NCI-H345 treated with DMSO at 0.1 percent for 48 hours (cell line): ENCODE data around the gene LTBP1.
A peak's percentile ranks its signal among the peaks of the same experiment; 100 is the strongest.
"Not testable (repeated sequence)": the region's sequence is repeated elsewhere in the genome, so short reads cannot be mapped to it uniquely, and the experiment has no call there.

Experiments
- DNase-seq: peaks from one replicate; lab custom pipeline; 2025; ENCODE audit not compliant: unreplicated experiment; lab: John Stamatoyannopoulos, UW

The LTBP1 gene

GRCh38 chr2:33369191-33369590, 422.4 kb downstream of the LTBP1 start:
- no peak for DNase-seq

GRCh38 chr2:33370636-33371265, 424.0 kb downstream of the LTBP1 start:
- DNase-seq, result no peak

DNA sequence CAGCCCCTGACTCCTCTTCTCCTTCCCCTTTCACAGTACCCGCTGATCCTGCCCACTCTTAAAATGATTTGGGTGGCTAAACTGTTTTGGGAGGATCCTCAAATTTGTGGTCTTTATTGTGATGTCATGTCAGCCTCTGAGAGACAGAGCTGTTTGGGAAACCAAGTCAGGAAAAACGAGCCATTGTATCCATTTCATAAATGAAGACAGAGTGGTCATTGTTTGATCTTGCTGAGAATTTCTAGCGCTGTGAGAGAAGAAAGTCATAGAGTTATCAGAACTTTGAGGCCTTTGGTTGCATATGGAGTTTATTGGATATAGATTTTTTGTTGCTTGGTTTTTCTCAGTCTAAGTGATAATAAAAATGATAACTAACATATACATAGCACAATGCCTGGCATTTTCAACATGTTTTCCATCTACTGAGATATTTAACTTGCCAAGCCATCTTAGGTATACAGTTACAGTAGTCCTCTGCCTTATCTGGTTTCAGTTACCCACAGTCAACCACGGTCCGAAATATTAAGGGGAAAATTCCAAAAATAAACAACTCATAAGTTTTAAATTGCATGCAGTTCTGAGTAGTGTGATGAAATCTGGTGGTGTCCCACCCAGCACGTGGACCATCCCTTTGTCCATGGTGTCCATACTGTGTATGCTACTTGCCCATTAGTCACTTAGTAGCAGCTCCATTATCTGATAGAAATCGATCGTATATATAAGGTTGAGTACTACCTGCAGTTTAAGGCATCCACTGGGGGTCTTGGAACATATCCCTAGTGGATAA, 424.7 kb downstream of the LTBP1 start:
- DNase-seq, result no peak

- peak; percentile 47 for DNase-seq
Observed at GRCh38 chr2:33372940-33373553, 426.3 kb downstream of the LTBP1 start.

- no peak for DNase-seq
Observed at GRCh38 chr2:33373986-33374385, 427.2 kb downstream of the LTBP1 start.

GRCh38 chr2:33375054-33375453, 428.3 kb downstream of the LTBP1 start:
- DNase-seq, result no peak

DNA sequence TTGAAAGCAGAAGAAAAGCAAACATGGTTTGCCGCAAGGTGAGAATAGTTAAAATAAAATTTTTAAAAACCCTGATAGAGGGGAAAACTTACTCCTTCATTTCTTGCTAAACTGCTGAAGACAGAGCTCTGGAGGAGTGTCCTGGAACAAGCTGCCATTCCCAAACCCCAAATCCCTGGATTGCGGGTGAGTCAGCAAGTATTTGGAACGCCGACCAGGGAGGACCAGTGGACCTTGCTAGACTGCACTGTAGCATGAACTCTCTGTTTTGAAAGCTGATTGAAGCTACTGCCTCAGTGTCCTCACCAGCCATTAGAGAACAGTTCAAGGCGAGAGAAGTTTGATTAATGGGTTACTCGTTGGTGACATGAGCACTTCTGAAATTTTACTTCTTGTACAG, 430.3 kb downstream of the LTBP1 start:
- DNase-seq, result no peak

- DNase-seq, result no peak
Observed at GRCh38 chr2:33378556-33379210, 431.9 kb downstream of the LTBP1 start.

GRCh38 chr2:33380001-33380609, 433.4 kb downstream of the LTBP1 start:
- DNase-seq, result no peak

DNA sequence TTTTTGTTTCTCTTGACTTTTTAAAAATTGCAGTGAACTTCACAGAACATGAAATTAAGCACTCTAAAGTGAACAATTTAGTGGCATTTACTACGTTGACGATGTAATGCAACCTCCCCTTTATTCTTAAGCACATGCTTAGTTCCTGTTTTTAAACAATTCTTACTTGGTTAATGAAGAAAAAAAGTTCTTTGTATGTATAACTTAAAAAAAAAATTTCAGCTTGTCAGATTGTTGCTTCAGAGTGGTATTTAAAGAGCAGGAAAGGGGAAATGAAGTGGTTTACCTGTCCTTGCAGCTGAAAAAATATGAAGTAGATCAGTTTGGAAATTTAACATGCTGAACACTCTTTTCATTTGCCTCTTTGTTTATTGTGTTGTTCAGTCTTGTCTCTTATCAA, 434.0 kb downstream of the LTBP1 start:
- DNase-seq, result no peak

DNA sequence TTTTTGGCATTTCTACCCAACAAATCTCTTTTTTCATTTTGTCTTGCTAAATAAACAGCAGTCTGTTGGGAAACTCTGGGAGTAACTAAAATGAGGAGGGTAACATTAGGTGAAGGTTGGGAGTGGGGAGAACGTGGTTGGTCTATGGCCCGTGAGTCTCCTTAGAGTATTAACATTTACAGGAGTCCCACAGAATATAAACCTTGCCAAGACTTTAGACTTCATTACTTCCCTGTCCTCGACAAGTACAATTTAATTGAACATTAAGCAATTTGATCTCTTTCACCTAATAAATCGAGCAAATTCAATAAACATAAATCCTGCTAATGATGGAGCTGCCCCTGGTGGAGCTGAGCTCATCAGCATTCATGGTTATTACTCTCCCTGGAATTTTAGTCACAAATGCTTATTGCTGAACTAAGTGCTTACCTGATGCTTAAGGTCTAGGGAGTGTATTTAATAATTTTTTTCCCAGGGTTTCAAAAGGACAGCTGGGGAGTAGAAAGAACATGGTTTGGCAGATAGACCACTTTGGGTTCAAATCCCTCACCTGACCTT, 434.6 kb downstream of the LTBP1 start:
- DNase-seq, result no peak

DNA sequence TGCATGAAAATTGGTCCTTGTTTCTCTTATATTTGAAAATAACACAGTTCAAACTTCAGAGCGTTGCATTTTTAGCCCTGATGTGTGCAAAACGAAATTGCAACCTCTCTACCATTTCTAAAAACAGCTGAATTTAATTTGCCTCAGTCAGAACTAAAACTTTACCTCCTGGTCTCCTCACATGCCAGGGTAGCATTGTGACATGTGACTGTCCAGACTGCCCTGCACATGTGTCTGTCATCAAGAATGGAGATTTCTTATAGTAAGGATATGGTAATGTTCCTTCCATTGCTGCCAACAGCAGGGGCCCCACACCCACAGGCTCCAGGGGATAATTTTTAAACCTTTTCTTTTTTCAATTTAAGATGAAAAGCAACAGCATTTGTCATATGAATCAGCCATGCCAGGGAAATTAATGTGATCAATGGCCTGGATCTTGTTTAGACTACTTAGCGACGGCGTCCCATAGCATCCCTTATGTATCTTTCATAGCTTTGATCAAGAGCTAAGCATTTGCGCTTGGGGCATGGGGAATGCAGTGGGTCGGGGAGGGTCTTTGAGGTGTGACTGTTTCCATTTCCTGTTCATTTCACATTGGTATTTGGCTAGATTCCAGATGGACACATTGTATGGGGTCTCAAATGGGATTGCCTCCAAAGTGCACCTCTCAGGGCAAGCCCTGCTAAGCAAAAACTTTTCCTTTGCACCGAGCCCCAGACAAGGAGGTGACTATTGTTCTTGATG, 437.3 kb downstream of the LTBP1 start:
- DNase-seq, result no peak

DNA sequence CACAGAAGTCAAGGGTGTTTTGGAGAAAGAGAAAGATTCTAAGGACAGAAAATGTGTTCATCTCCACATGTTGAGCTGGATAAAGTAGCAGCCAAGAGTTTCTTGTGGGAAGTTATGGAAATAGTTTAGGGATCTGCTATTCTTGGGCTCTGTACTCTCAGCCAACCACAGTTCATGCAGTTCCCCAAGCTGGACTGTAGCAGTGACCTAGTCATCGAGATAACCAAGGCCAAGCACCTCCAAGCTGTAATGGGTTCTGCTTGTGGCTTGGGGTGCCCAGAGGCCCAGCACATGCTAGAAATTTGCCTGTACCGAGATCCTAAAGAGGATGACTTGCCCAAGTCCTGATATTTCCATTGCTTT, 437.8 kb downstream of the LTBP1 start:
- no peak for DNase-seq

DNA sequence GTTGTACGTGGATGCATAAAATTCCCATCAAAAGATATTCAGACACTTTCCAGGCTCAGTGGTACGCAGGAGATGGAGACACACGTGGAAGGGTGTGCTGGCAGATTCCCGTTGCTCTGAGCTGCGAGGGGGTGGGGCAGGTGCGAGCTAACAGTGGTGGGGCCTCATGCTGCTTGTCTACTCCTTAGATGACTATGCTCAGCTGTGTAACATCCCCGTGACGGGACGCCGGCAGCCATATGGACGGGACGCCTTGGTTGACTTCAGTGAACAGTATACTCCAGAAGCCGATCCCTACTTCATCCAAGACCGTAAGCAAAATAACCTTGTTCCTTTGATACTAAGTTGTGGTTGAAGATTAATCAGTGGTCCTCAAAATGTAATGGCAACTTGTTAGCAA, 442.2 kb downstream of the LTBP1 start:
- DNase-seq, result no peak

- DNase-seq, result not testable (repeated sequence)
Observed at GRCh38 chr2:33389695-33390094, 442.9 kb downstream of the LTBP1 start.

- DNase-seq, result no peak
Observed at GRCh38 chr2:33391529-33392255, 444.9 kb downstream of the LTBP1 start.

GRCh38 chr2:33392366-33392765, 445.6 kb downstream of the LTBP1 start:
- no peak for DNase-seq

- DNase-seq, result no peak
Observed at GRCh38 chr2:33395034-33395433, 448.3 kb downstream of the LTBP1 start.

GRCh38 chr2:33395655-33396249, 449.0 kb downstream of the LTBP1 start:
- DNase-seq, result no peak
